ENCODE data around the gene MRGPRE.

DNA sequence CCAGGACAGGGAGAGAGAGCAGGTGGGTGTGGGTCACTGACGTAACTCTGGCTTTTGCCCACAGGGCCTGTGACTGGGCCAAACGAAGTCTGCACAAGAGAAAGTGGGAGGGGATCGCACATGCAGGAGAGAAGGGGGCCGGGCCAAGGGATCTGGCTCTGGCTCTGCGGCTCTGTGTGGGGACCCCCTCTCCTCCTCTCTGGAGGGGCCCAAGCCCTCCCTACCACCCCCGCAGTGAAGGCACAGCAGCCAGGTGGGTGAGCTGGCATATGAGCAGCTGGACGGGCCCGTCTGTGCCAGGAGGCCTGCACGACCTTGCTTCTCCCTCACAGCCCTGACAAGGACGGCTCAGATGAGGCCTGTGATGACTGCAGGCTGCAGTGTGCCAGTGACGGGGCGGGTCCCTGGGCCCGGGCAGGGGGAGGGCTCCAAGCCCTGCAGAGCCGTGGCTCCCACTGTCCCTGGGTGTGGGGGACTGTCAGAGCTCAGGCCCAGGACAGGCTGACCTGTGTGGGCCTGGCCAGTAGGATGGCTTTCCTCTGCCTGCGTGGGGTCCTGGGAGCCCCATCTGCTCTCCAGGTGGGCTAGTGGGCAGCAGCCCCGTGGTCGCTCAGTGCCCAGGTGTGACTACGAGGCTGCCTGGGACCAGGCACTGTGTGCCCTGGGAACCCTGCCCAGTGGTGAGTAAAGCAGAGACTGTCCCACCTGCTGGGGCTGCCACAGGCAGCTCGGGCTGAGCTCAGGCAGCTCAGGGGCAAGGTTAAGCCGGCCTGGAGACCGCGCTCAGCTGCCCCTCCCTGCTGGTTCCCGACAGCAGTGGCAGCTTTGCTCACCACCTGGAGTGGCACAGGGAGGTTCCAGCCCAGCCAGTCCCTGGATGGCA, 35.8 kb downstream of the MRGPRE start:
- TF ChIP-seq, protein P1, sequence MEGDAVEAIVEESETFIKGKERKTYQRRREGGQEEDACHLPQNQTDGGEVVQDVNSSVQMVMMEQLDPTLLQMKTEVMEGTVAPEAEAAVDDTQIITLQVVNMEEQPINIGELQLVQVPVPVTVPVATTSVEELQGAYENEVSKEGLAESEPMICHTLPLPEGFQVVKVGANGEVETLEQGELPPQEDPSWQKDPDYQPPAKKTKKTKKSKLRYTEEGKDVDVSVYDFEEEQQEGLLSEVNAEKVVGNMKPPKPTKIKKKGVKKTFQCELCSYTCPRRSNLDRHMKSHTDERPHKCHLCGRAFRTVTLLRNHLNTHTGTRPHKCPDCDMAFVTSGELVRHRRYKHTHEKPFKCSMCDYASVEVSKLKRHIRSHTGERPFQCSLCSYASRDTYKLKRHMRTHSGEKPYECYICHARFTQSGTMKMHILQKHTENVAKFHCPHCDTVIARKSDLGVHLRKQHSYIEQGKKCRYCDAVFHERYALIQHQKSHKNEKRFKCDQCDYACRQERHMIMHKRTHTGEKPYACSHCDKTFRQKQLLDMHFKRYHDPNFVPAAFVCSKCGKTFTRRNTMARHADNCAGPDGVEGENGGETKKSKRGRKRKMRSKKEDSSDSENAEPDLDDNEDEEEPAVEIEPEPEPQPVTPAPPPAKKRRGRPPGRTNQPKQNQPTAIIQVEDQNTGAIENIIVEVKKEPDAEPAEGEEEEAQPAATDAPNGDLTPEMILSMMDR (IDR thresholded peaks at IDR 0.05), result no peak
- no peak for TF ChIP-seq ZFX (IDR thresholded peaks at IDR 0.05; ENCODE audit: borderline replicate concordance)

Data from 22Rv1 (cell line).